OCI-LY1 (cell line): ENCODE measurements around the gene LRG1.

ENCODE experiments used
- EZH2 ChIP-seq: fragments of 200-600 bp; sonication (generic), shearing (Covaris generic); IDR thresholded peaks from 2 replicates; pipeline ENCODE4 v1.8.0; 2017; ENCODE audit warnings: borderline replicate concordance, mixed run types, mild to moderate bottlenecking, antibody characterized with exemption, low read length, moderate library complexity, mixed read lengths
- TF ChIP-seq, protein P1 (sequence below): fragments of 200-600 bp; sonication (generic), shearing (Covaris generic); IDR thresholded peaks from 2 replicates; pipeline ENCODE4 v1.5.1; 2017; ENCODE audit warnings: mild to moderate bottlenecking, antibody characterized with exemption, low read length, moderate library complexity, mixed read lengths

DNA sequence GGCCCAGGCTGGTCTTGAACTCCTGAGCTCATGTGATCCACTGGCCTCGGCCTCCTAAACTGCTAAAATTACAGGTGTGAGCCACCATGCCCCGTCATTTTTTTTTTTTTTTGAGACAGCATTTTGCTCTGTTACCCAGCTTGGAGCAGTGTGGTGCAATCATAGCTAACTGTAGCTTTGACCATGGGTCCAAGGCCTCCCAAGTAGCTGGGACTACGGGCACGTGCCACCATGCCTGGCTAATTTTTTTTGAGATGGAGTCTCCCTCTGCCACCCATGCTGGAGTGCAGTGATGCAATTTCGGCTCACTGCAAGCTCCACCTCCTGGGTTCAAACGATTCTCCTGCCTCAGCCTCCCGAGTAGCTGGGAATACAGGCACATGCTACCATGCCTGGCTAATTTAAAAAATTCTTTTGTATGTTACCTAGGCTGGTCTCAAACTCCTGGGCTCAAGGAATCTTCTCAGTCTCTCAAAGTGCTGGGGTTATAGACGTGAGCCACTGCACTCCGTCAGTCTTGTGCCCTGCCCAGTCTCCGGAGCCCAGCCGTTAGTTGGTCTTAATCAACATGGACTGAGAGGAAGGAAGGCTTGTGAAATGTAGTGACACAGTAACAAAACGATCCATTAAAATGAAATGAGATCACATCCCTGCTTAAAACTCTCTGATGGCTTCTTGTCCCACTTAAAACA is 1.4 kb upstream of the LRG1 start:
- no peak for TF ChIP-seq EZH2
- TF ChIP-seq, protein P1, sequence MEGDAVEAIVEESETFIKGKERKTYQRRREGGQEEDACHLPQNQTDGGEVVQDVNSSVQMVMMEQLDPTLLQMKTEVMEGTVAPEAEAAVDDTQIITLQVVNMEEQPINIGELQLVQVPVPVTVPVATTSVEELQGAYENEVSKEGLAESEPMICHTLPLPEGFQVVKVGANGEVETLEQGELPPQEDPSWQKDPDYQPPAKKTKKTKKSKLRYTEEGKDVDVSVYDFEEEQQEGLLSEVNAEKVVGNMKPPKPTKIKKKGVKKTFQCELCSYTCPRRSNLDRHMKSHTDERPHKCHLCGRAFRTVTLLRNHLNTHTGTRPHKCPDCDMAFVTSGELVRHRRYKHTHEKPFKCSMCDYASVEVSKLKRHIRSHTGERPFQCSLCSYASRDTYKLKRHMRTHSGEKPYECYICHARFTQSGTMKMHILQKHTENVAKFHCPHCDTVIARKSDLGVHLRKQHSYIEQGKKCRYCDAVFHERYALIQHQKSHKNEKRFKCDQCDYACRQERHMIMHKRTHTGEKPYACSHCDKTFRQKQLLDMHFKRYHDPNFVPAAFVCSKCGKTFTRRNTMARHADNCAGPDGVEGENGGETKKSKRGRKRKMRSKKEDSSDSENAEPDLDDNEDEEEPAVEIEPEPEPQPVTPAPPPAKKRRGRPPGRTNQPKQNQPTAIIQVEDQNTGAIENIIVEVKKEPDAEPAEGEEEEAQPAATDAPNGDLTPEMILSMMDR = no peak
